Heart left ventricle (tissue), 16 donors: ENCODE measurements around the gene BIRC5. TPM values are rescaled to one million over a fixed set of nuclear protein-coding genes. Genes with fewer than 3 reads are reported as not detected.

Experiments used
- ATAC-seq, 4 donors: fragments of 200-7000 bp; cut with Tn5 transposase; one replicate each; pipeline ENCODE4 v1.9.1; 2020 to 2022; ENCODE audit warnings: moderate library complexity in 4 of 4, mild to moderate bottlenecking in 3 of 4, moderate number of reproducible peaks in 1 of 4
- DNase-seq, 5 donors: peaks; one replicate each; pipeline ENCODE4 v3.0.0-alpha.2; 2020
- H3K27ac ChIP-seq, 12 donors: fragments of 200-600 bp; sonication (generic) in 4 of 12; one replicate each; pipeline versions ENCODE4 v1.5.0 to v1.8.0; 2016 to 2022; ENCODE audit warnings: mild to moderate bottlenecking in 2 of 12
- H3K27me3 ChIP-seq, 9 donors: fragments of 200-600 bp; sonication (generic) in 2 of 9; one replicate each; pipeline versions ENCODE4 v1.5.1 to v1.8.0; 2016 to 2022; ENCODE audit warnings: mild to moderate bottlenecking in 3 of 9
- H3K36me3 ChIP-seq, 9 donors: fragments of 200-600 bp; sonication (generic) in 2 of 9; one replicate each; pipeline versions ENCODE4 v1.5.0 to v1.8.0; 2018 to 2022; ENCODE audit warnings: mild to moderate bottlenecking in 2 of 9
- H3K4me1 ChIP-seq, 12 donors: fragments of 200-600 bp; sonication (generic) in 4 of 12; one replicate each; pipeline versions ENCODE4 v1.5.0 to v1.8.0; 2016 to 2022; ENCODE audit warnings: mild to moderate bottlenecking in 3 of 12
- H3K4me3 ChIP-seq, 12 donors: fragments of 200-600 bp; sonication (generic) in 4 of 12; one replicate each; pipeline versions ENCODE4 v1.5.0 to v1.8.0; 2017 to 2022; ENCODE audit warnings: mild to moderate bottlenecking in 9 of 12, moderate library complexity in 4 of 12
- H3K9me3 ChIP-seq, 12 donors: fragments of 200-600 bp; sonication (generic) in 4 of 12; one replicate each; pipeline versions ENCODE4 v1.5.0 to v1.8.0; 2016 to 2022; ENCODE audit warnings: mild to moderate bottlenecking in 1 of 12
- CTCF ChIP-seq, 12 donors: fragments of 200-600 bp; sonication (generic) in 4 of 12; IDR thresholded peaks; one replicate each; pipeline versions ENCODE4 v1.5.0 to v1.8.0; 2018 to 2022; ENCODE audit warnings: antibody characterized with exemption in 12 of 12, mild to moderate bottlenecking in 5 of 12
- POLR2A ChIP-seq, 2 donors: fragments of 450-650 bp; IDR thresholded peaks; one replicate each; pipeline ENCODE4 v1.6.1; 2017; ENCODE audit warnings: antibody characterized with exemption in 2 of 2, mild to moderate bottlenecking in 2 of 2, moderate library complexity in 2 of 2
- WGBS, 4 donors: extraction: QIAGEN DNeasy Blood & Tissue Kit in 2 of 4; methylation state at CpG; one replicate each; pipeline versions ENCODE4 v1.1.5 to v1.1.7; 2013 to 2018; 5-methylcytosine and 5-hydroxymethylcytosine counted together
- intact Hi-C, 10 donors: fragments of 100-400 bp; cut with DNase I; formaldehyde crosslinking; loops; one replicate each; pipeline versions ENCODE4 v1.11.1 to v1.14.2; 2022
- polyA plus RNA-seq, 2 donors: library from polyadenylated mRNA; stranded (reverse); fragments of 200-250 nt; gene quantifications; one replicate each; pipeline ENCODE4 v1.2.3, GENCODE V29; 2013
- total RNA-seq, 9 donors: library from RNA; depleted of rRNA in 2 of 9; stranded (reverse); fragments of >200 nt in 2 of 9; fragmentation: NEBNext Ultra II Directional in 3 of 9; extraction: Animal tissue kit (Norgen Biotek cat#: 25700) in 3 of 9; gene quantifications; one replicate each; pipeline versions ENCODE4 v1.1.0 to v1.2.4, GENCODE V29; 2016 to 2023
- donor health status: ischemic (EF 13 %, LVEDD 7.1; RV severe dilation, severe dysfunction).
- donor health status: healthy with polysubstance abuse.
- donor health status: DM: no; HTN: yes; CAD: no.
- donor health status: DM: no; HTN: no; CAD: no.
- donor health status: ischemic (EF 25% LVEDD 6.9; RV normal size, moderate dysfunction).
- donor health status: ischemic (EF 25% LVEDD 5.7; RV mildly dilated, moderate dysfunction).
- donor health status: healthy.
- donor health status: DM: yes; HTN: yes; CAD: no.
- donor health status: ischemic (EF 35%, LVEDD 5.7; RV mildly dilated, moderate dysfunction).
- donor health status: nonischemic (EF 11% LVEDD 7.7; RV severe dilation, severe dysfunction).
- donor health status: DM: yes; HTN: yes; CAD: no.
- donor health status: PGD.
- donor health status: ischemic (EF 29% LVEDD 5.4; RV normal size, mild dysfunction).
- donor health status: nonischemic (EF 23%, LVEDD 6.1; RV moderate dilation, normal function).

Gene BIRC5
- total and polyA plus RNA-seq, 11 donors, result 0.11 to 10.9 (median 0.85) TPM; not detected in 2

- intact Hi-C loops, result no loop called here
- DNase-seq, result no peak
- TF ChIP-seq POLR2A (IDR thresholded peaks at IDR 0.05) (no peak), CTCF (IDR thresholded peaks at IDR 0.05) (no peak)
- Histone ChIP-seq H3K27me3 (peaks cover 14 to 26% (median 17%) of the 10 kb centered on the region in 9 donors), H3K4me3 (no peak overlapping the region), H3K36me3 (no peaks in the 10 kb centered on the region), H3K4me1 (peaks cover 0 to 15% (median 0%) of the 10 kb centered on the region in 12 donors), H3K27ac (no peak overlapping the region), H3K9me3 (no peaks in the 10 kb centered on the region)
- WGBS, 4 donors, result 86 to 88% (median 87%) methylated on average over 2 to 8 of the region's 8 CpGs
- ATAC-seq, result no peak
These were observed 21.8 kb downstream of the BIRC5 start for GRCh38 chr17:78235885-78236284.

GRCh38 chr17:78236362-78237127 is 22.5 kb downstream of the BIRC5 start:
- WGBS, 4 donors, result 92 to 96% (median 94%) methylated on average over 16 to 20 of the region's 20 CpGs
- Histone ChIP-seq H3K36me3 (no peaks in the 10 kb centered on the region), H3K4me1 (peaks cover 0 to 13% (median under 1%) of the 10 kb centered on the region in 12 donors), H3K4me3 (no peak overlapping the region), H3K27me3 (peaks cover 7 to 19% (median 11%) of the 10 kb centered on the region in 9 donors), H3K27ac (no peak overlapping the region), H3K9me3 (no peaks in the 10 kb centered on the region)
- DNase-seq (no peak), ATAC-seq (no peak)
- intact Hi-C loops, result no loop called here
- TF ChIP-seq CTCF (IDR thresholded peaks at IDR 0.05), result no peak
- no peak for TF ChIP-seq POLR2A (IDR thresholded peaks at IDR 0.05)

- DNase-seq (peak in 1 of 5 donors; percentile 64), ATAC-seq (peak in 2 of 4 donors; percentile 15 to 40)
- intact Hi-C loops, result no loop called here
- no peaks in the 10 kb centered on the region for H3K9me3 ChIP-seq
- peaks cover 0 to 11% (median 0%) of the 10 kb centered on the region in 12 donors for H3K4me1 ChIP-seq
- H3K4me3 ChIP-seq, result no peak overlapping the region
- H3K36me3 ChIP-seq, result no peaks in the 10 kb centered on the region
- H3K27me3 ChIP-seq, result peaks cover 0 to 10% (median 3%) of the 10 kb centered on the region in 9 donors
- 73 to 87% (median 78%) methylated on average over 10 to 11 of the region's 11 CpGs for WGBS, 4 donors
- TF ChIP-seq POLR2A (IDR thresholded peaks at IDR 0.05), result no peak
- no peak for TF ChIP-seq CTCF (IDR thresholded peaks at IDR 0.05)
- no peak overlapping the region for H3K27ac ChIP-seq
These were observed 23.5 kb downstream of the BIRC5 start for GRCh38 chr17:78237401-78238012.

- DNase-seq, result peak in 1 of 5 donors; percentile 71
- TF ChIP-seq CTCF (IDR thresholded peaks at IDR 0.05) (no peak), POLR2A (IDR thresholded peaks at IDR 0.05) (no peak)
- no peaks in the 10 kb centered on the region for H3K36me3 ChIP-seq
- 89 to 91% (median 90%) methylated on average over 8 to 20 of the region's 20 CpGs for WGBS, 4 donors
- intact Hi-C loops, result no loop called here
- H3K27me3 ChIP-seq, result no peaks in the 10 kb centered on the region
- ATAC-seq, result no peak
- H3K4me1 ChIP-seq, result peaks cover 0 to 11% (median 0%) of the 10 kb centered on the region in 12 donors
- no peak overlapping the region for H3K4me3 ChIP-seq
- H3K9me3 ChIP-seq, result no peaks in the 10 kb centered on the region
- H3K27ac ChIP-seq, result no peak overlapping the region
These were observed 24.9 kb downstream of the BIRC5 start for GRCh38 chr17:78238823-78239488.
